H9 (cell line): Measurements from ENCODE around the gene MYO18B. TPM values are rescaled to one million over a fixed set of nuclear protein-coding genes. Genes with fewer than 3 reads are reported as not detected.

Experiments used
- DNase-seq: peaks from one replicate; pipeline ENCODE4 v3.0.0-alpha.2; 2017
- H2AFZ ChIP-seq: one replicate; pipeline ENCODE4 v1.6.1; 2013; ENCODE audit warnings: mild to moderate bottlenecking, low read length, control low read depth, moderate library complexity
- H2AK5ac ChIP-seq: 2 replicates; pipeline ENCODE4 v1.6.1; 2013; ENCODE audit warnings: low read length, control low read depth, mixed read lengths; ENCODE audit not compliant: insufficient read length
- H2BK120ac ChIP-seq: one replicate; pipeline ENCODE4 v1.6.1; 2013; ENCODE audit warnings: low read depth, mild to moderate bottlenecking, low read length, control low read depth, inconsistent platforms; ENCODE audit not compliant: poor library complexity, severe bottlenecking
- H2BK12ac ChIP-seq: 2 replicates; pipeline ENCODE4 v1.6.1; 2013; ENCODE audit warnings: low read length, control low read depth, mixed read lengths, low read depth; ENCODE audit not compliant: insufficient read length
- H2BK15ac ChIP-seq: 2 replicates; pipeline ENCODE4 v1.6.1; 2013; ENCODE audit warnings: low read depth, low read length, control low read depth
- H2BK20ac ChIP-seq: one replicate; pipeline ENCODE4 v1.6.1; 2013; ENCODE audit warnings: low read depth, mild to moderate bottlenecking, low read length, control low read depth, inconsistent platforms; ENCODE audit not compliant: poor library complexity, severe bottlenecking
- H2BK5ac ChIP-seq: 2 replicates; pipeline ENCODE4 v1.6.1; 2013; ENCODE audit warnings: low read length, control low read depth, mixed read lengths; ENCODE audit not compliant: insufficient read length
- H3K14ac ChIP-seq: 2 replicates; pipeline ENCODE4 v1.6.1; 2013; ENCODE audit warnings: low read length, control low read depth; ENCODE audit not compliant: insufficient read depth
- H3K18ac ChIP-seq: 2 replicates; pipeline ENCODE4 v1.6.1; 2013; ENCODE audit warnings: low read depth, mild to moderate bottlenecking, mixed read lengths, low read length, control low read depth; ENCODE audit not compliant: insufficient read length
- H3K23ac ChIP-seq: 2 replicates; pipeline ENCODE4 v1.6.1; 2013; ENCODE audit warnings: low read length, control low read depth, mixed read lengths, low read depth; ENCODE audit not compliant: insufficient read length
- H3K23me2 ChIP-seq: 2 replicates; pipeline ENCODE4 v1.6.1; 2013; ENCODE audit warnings: low read depth, mild to moderate bottlenecking, mixed read lengths, low read length, control low read depth; ENCODE audit not compliant: insufficient read length, poor library complexity, severe bottlenecking
- H3K27ac ChIP-seq: 2 replicates; pipeline ENCODE4 v1.5.1; 2013; ENCODE audit warnings: low read length, control low read depth, mixed read lengths, low read depth; ENCODE audit not compliant: insufficient read length
- H3K27me3 ChIP-seq: 2 replicates; pipeline ENCODE4 v1.6.1; 2013; ENCODE audit warnings: low read length, control low read depth, inconsistent platforms; ENCODE audit not compliant: insufficient read depth
- H3K4ac ChIP-seq: 2 replicates; pipeline ENCODE4 v1.6.1; 2013; ENCODE audit warnings: low read depth, mild to moderate bottlenecking, control low read depth, inconsistent platforms, low read length, moderate library complexity
- H3K4me1 ChIP-seq: 2 replicates; pipeline ENCODE4 v1.6.1; 2013; ENCODE audit warnings: low read length, control low read depth, inconsistent platforms; ENCODE audit not compliant: insufficient read depth
- H3K4me2 ChIP-seq: 2 replicates; pipeline ENCODE4 v1.6.1; 2013; ENCODE audit warnings: low read length, control low read depth, mixed read lengths; ENCODE audit not compliant: insufficient read length, insufficient read depth
- H3K56ac ChIP-seq: 2 replicates; pipeline ENCODE4 v1.6.1; 2013; ENCODE audit warnings: low read depth, mild to moderate bottlenecking, mixed read lengths, low read length, control low read depth; ENCODE audit not compliant: insufficient read length
- H3K79me1 ChIP-seq: 2 replicates; pipeline ENCODE4 v1.6.1; 2013; ENCODE audit warnings: low read depth, mild to moderate bottlenecking, moderate library complexity, low read length, control low read depth, inconsistent platforms; ENCODE audit not compliant: insufficient read depth, poor library complexity, severe bottlenecking
- H3K79me2 ChIP-seq: 2 replicates; pipeline ENCODE4 v1.6.1; 2013; ENCODE audit warnings: low read length, control low read depth, inconsistent platforms; ENCODE audit not compliant: insufficient read depth
- H3K9ac ChIP-seq: 2 replicates; pipeline ENCODE4 v1.6.1; 2013; ENCODE audit warnings: low read length, control low read depth, mixed read lengths; ENCODE audit not compliant: insufficient read length; ENCODE audit errors: extremely low read depth
- H3K9me3 ChIP-seq: one replicate; pipeline ENCODE4 v1.6.1; 2013; ENCODE audit warnings: low read depth, low read length, inconsistent platforms; ENCODE audit not compliant: control insufficient read depth
- H3T11ph ChIP-seq: one replicate; pipeline ENCODE4 v1.6.1; 2013; ENCODE audit warnings: mild to moderate bottlenecking, low read length, control low read depth, inconsistent platforms
- H4K20me1 ChIP-seq: one replicate; pipeline ENCODE4 v1.6.1; 2013; ENCODE audit not compliant: control insufficient read depth, insufficient read length, insufficient read depth
- H4K5ac ChIP-seq: 2 replicates; pipeline ENCODE4 v1.6.1; 2013; ENCODE audit warnings: low read depth, mild to moderate bottlenecking, mixed read lengths, low read length, control low read depth; ENCODE audit not compliant: insufficient read length
- H4K8ac ChIP-seq: replicated peaks from 2 replicates; pipeline ENCODE4 v1.6.1; 2013; ENCODE audit warnings: low read length, control low read depth, mixed read lengths, low read depth; ENCODE audit not compliant: insufficient read length
- H4K91ac ChIP-seq: 2 replicates; pipeline ENCODE4 v1.6.1; 2013; ENCODE audit warnings: low read depth, mild to moderate bottlenecking, moderate library complexity, mixed read lengths, low read length, control low read depth; ENCODE audit not compliant: insufficient read length
- H3K27ac Mint-ChIP-seq, 3 experiments: 2 replicates in 2 of 3; 3 replicates in 1 of 3; pipeline ENCODE4 v1.8.0; 2020 to 2021; ENCODE audit warnings: mixed read lengths in 3 of 3, mild to moderate bottlenecking in 1 of 3, moderate library complexity in 1 of 3
- H3K27me3 Mint-ChIP-seq: 2 replicates; pipeline ENCODE4 v1.8.0; 2021; ENCODE audit warnings: low read depth, mild to moderate bottlenecking, moderate library complexity, mixed read lengths
- H3K36me3 Mint-ChIP-seq, 3 experiments: 2 replicates in 2 of 3; 3 replicates in 1 of 3; pipeline ENCODE4 v1.8.0; 2020 to 2021; ENCODE audit warnings: low read depth in 3 of 3, mixed read lengths in 3 of 3; ENCODE audit not compliant: insufficient read depth in 1 of 3
- H3K4me1 Mint-ChIP-seq, 2 experiments: 2 replicates each; pipeline ENCODE4 v1.8.0; 2020; ENCODE audit warnings: mixed read lengths in 2 of 2
- H3K4me3 Mint-ChIP-seq, 2 experiments: 2 replicates in 1 of 2; 3 replicates in 1 of 2; pipeline ENCODE4 v1.8.0; 2020 to 2021; ENCODE audit warnings: mild to moderate bottlenecking in 2 of 2, mixed read lengths in 2 of 2, moderate library complexity in 1 of 2
- H3K9me3 Mint-ChIP-seq, 2 experiments: 2 replicates in 1 of 2; 3 replicates in 1 of 2; pipeline ENCODE4 v1.8.0; 2020; ENCODE audit warnings: mild to moderate bottlenecking in 2 of 2, mixed read lengths in 2 of 2, moderate library complexity in 1 of 2
- CTCF ChIP-seq: fragments of 200-600 bp; sonication (generic); conservative IDR thresholded peaks from 3 replicates; pipeline ENCODE4 v1.8.0; 2021; ENCODE audit warnings: antibody characterized with exemption, mild to moderate bottlenecking
- WGBS: extraction: QIAGEN DNeasy Blood & Tissue Kit; methylation state at CpG from one replicate; pipeline ENCODE4 v1.1.7; 2013; ENCODE audit warnings: missing lambda C conversion rate, low lambda C conversion rate, mixed read lengths; ENCODE audit not compliant: insufficient read length; ENCODE audit errors: extremely low coverage; 5-methylcytosine and 5-hydroxymethylcytosine counted together
- total RNA-seq: library from RNA; stranded (reverse); gene quantifications from 2 replicates; pipeline ENCODE4 v1.2.1, GENCODE V29; 2021

Gene MYO18B
- total RNA-seq, 1 experiment from 2014 or later = 0.46 TPM

GRCh38 chr22:26079009-26079408 is 337.0 kb downstream of the MYO18B start:
- no peak overlapping the region for H2BK15ac ChIP-seq
- no peak overlapping the region for H2BK20ac ChIP-seq
- Mint-ChIP-seq H3K27me3 (peaks cover 9% of the 10 kb centered on the region), H3K4me1 (no peaks in the 10 kb centered on the region), H3K9me3 (no peaks in the 10 kb centered on the region), H3K27ac (no peak overlapping the region), H3K36me3 (no peaks in the 10 kb centered on the region), H3K4me3 (no peak overlapping the region)
- no peaks in the 10 kb centered on the region for H3K4me1 ChIP-seq
- no peaks in the 10 kb centered on the region for H3K9me3 ChIP-seq
- no peak overlapping the region for H3K18ac ChIP-seq
- H2BK5ac ChIP-seq = no peak overlapping the region
- H4K20me1 ChIP-seq = no peaks in the 10 kb centered on the region
- no peak overlapping the region for H2AFZ ChIP-seq
- no peak overlapping the region for H3K23ac ChIP-seq
- no peak overlapping the region for H3K56ac ChIP-seq
- no peak for TF ChIP-seq CTCF
- H3K9ac ChIP-seq = no peak overlapping the region
- no peaks in the 10 kb centered on the region for H3K27me3 ChIP-seq
- H3K27ac ChIP-seq = no peak overlapping the region
- H4K8ac ChIP-seq = no peak overlapping the region
- no peak overlapping the region for H2BK12ac ChIP-seq
- WGBS = no CpG with 5 or more reads among the region's 4 CpGs
- H3K4me2 ChIP-seq = no peak overlapping the region
- no peak overlapping the region for H3K4ac ChIP-seq
- DNase-seq = no peak
- H3K79me2 ChIP-seq = no peaks in the 10 kb centered on the region
- no peak overlapping the region for H2BK120ac ChIP-seq
- H2AK5ac ChIP-seq = no peak overlapping the region
- no peak overlapping the region for H4K91ac ChIP-seq
- H3K79me1 ChIP-seq = no peaks in the 10 kb centered on the region
- no peak overlapping the region for H3K14ac ChIP-seq
- no peak overlapping the region for H3T11ph ChIP-seq
- no peak overlapping the region for H4K5ac ChIP-seq
- H3K23me2 ChIP-seq = no peaks in the 10 kb centered on the region

Other genes with a start within 250 kb of the MYO18B start
- 22.8 and 23.9 TPM in 2 replicates for gene GRK3, start 177.5 kb upstream of the MYO18B start, total RNA-seq